Astrocyte (in vitro differentiated cells and primary cell): ENCODE data around the gene CDK17. TPM values are rescaled to one million over a fixed set of nuclear protein-coding genes. Genes with fewer than 3 reads are reported as not detected.
A peak's percentile ranks its signal among the peaks of the same experiment; 100 is the strongest.

Source experiments
- DNase-seq: peaks from one replicate; pipeline ENCODE4 v3.0.0-alpha.2; 2010; ENCODE audit warnings: low read depth
- FAIRE-seq: peaks from 2 replicates; lab custom pipeline; 2011; peaks lifted over from hg19 to GRCh38; lab: Jason Lieb, UNC
- H2AFZ ChIP-seq: 2 replicates; pipeline ENCODE4 v1.6.0; 2012; ENCODE audit warnings: low read depth, low read length, inconsistent platforms
- H3K27ac ChIP-seq: 2 replicates; pipeline ENCODE4 v1.5.1; 2011; ENCODE audit warnings: low read depth, low read length, inconsistent platforms
- H3K27me3 ChIP-seq: 2 replicates; pipeline ENCODE4 v1.6.0; 2011; ENCODE audit warnings: low read length, inconsistent platforms; ENCODE audit not compliant: insufficient read depth
- H3K36me3 ChIP-seq: 2 replicates; pipeline ENCODE4 v1.5.1; 2011; ENCODE audit warnings: low read length, inconsistent platforms; ENCODE audit not compliant: insufficient read depth
- H3K4me1 ChIP-seq: 2 replicates; pipeline ENCODE4 v1.5.1; 2011; ENCODE audit warnings: low read length, inconsistent platforms; ENCODE audit not compliant: insufficient read depth
- H3K4me2 ChIP-seq: 2 replicates; pipeline ENCODE4 v1.6.0; 2012; ENCODE audit warnings: low read length, inconsistent platforms
- H3K4me3 ChIP-seq: 2 replicates; pipeline ENCODE4 v1.5.1; 2011; ENCODE audit warnings: low read depth, mild to moderate bottlenecking, low read length, inconsistent platforms; ENCODE audit not compliant: insufficient read depth
- H3K79me2 ChIP-seq: 2 replicates; pipeline ENCODE4 v1.6.0; 2012; ENCODE audit warnings: mild to moderate bottlenecking, low read length, inconsistent platforms; ENCODE audit not compliant: insufficient read depth
- H3K9ac ChIP-seq: 2 replicates; pipeline ENCODE4 v1.6.0; 2012; ENCODE audit warnings: mild to moderate bottlenecking, low read length, inconsistent platforms
- H3K9me3 ChIP-seq: 2 replicates; pipeline ENCODE4 v1.5.1; 2012; ENCODE audit warnings: low read depth, mild to moderate bottlenecking, low read length, inconsistent platforms; ENCODE audit not compliant: insufficient read depth
- H4K20me1 ChIP-seq: 2 replicates; pipeline ENCODE4 v1.6.0; 2012; ENCODE audit warnings: low read length, inconsistent platforms; ENCODE audit not compliant: insufficient read depth
- H3K27ac Mint-ChIP-seq: one replicate; pipeline ENCODE4 v1.8.0; 2021; ENCODE audit warnings: mild to moderate bottlenecking, mixed read lengths; ENCODE audit not compliant: unreplicated experiment
- H3K27me3 Mint-ChIP-seq: one replicate; pipeline ENCODE4 v1.8.0; 2021; ENCODE audit warnings: low read depth, mixed read lengths; ENCODE audit not compliant: unreplicated experiment
- H3K36me3 Mint-ChIP-seq: one replicate; pipeline ENCODE4 v1.8.0; 2021; ENCODE audit warnings: low read depth, mixed read lengths; ENCODE audit not compliant: unreplicated experiment
- H3K4me1 Mint-ChIP-seq: one replicate; pipeline ENCODE4 v1.8.0; 2021; ENCODE audit warnings: low read depth, mixed read lengths; ENCODE audit not compliant: unreplicated experiment
- H3K4me3 Mint-ChIP-seq: one replicate; pipeline ENCODE4 v1.8.0; 2021; ENCODE audit warnings: mild to moderate bottlenecking, moderate library complexity, mixed read lengths; ENCODE audit not compliant: unreplicated experiment
- H3K9me3 Mint-ChIP-seq: one replicate; pipeline ENCODE4 v1.8.0; 2021; ENCODE audit warnings: mild to moderate bottlenecking, mixed read lengths; ENCODE audit not compliant: unreplicated experiment
- CTCF ChIP-seq: IDR thresholded peaks from 2 replicates; pipeline ENCODE4 v1.5.1; 2011; ENCODE audit warnings: low read depth, mild to moderate bottlenecking, inconsistent platforms, low read length, moderate library complexity; ENCODE audit not compliant: insufficient read depth
- EZH2 ChIP-seq: IDR thresholded peaks from 2 replicates; pipeline ENCODE4 v1.6.1; 2012; ENCODE audit warnings: mild to moderate bottlenecking, low read length, inconsistent platforms; ENCODE audit not compliant: insufficient read depth
- total RNA-seq: library from RNA; stranded (reverse); gene quantifications from 2 replicates; pipeline ENCODE4 v1.2.1, GENCODE V29; 2021

Gene CDK17
- total RNA-seq, 1 donor from 2014 or later = 64.2 TPM

- Histone ChIP-seq H3K79me2 (peaks cover 30% of the 10 kb centered on the region), H4K20me1 (peaks cover 15% of the 10 kb centered on the region), H3K9me3 (no peaks in the 10 kb centered on the region), H2AFZ (no peak overlapping the region), H3K4me3 (no peak overlapping the region), H3K27ac (peak overlapping the region; percentile 90), H3K4me1 (peaks cover 12% of the 10 kb centered on the region), H3K4me2 (peak overlapping the region; percentile 96), H3K9ac (no peak overlapping the region), H3K27me3 (no peaks in the 10 kb centered on the region), H3K36me3 (no peaks in the 10 kb centered on the region)
- H3K9me3 Mint-ChIP-seq = no peaks in the 10 kb centered on the region
- no peak overlapping the region for H3K27ac Mint-ChIP-seq
- peaks cover 11% of the 10 kb centered on the region for H3K4me1 Mint-ChIP-seq
- FAIRE-seq = no peak
- H3K36me3 Mint-ChIP-seq = no peaks in the 10 kb centered on the region
- H3K4me3 Mint-ChIP-seq = no peak overlapping the region
- TF ChIP-seq EZH2 (no peak), CTCF (no peak)
- DNase-seq = no peak
- H3K27me3 Mint-ChIP-seq = no peaks in the 10 kb centered on the region
These were observed 1.8 kb upstream of the CDK17 start for GRCh38 chr12:96402061-96402460.

- Histone ChIP-seq H3K9ac (peak overlapping the region; percentile 94), H3K27me3 (no peaks in the 10 kb centered on the region), H3K9me3 (no peaks in the 10 kb centered on the region), H3K79me2 (peaks cover 38% of the 10 kb centered on the region), H3K36me3 (no peaks in the 10 kb centered on the region), H3K4me3 (peak overlapping the region; percentile 92), H3K4me1 (peaks cover 12% of the 10 kb centered on the region), H3K4me2 (peak overlapping the region; percentile 96), H3K27ac (peak overlapping the region; percentile 90), H2AFZ (peak overlapping the region; percentile 82), H4K20me1 (peaks cover 21% of the 10 kb centered on the region)
- peak; percentile 77 for DNase-seq
- Mint-ChIP-seq H3K27me3 (no peaks in the 10 kb centered on the region), H3K4me3 (peak overlapping the region; percentile 86), H3K36me3 (no peaks in the 10 kb centered on the region), H3K27ac (peak overlapping the region; percentile 77), H3K4me1 (peaks cover 17% of the 10 kb centered on the region), H3K9me3 (no peaks in the 10 kb centered on the region)
- FAIRE-seq = peak; percentile 68
- TF ChIP-seq EZH2 (no peak), CTCF (peak; percentile 42)
These were observed 1.0 kb upstream of the CDK17 start for GRCh38 chr12:96401076-96401871.

- Mint-ChIP-seq H3K27ac (peak overlapping the region; percentile 77), H3K4me3 (peak overlapping the region; percentile 86), H3K36me3 (no peaks in the 10 kb centered on the region), H3K9me3 (no peaks in the 10 kb centered on the region), H3K4me1 (peaks cover 23% of the 10 kb centered on the region), H3K27me3 (no peaks in the 10 kb centered on the region)
- Histone ChIP-seq H3K9me3 (no peaks in the 10 kb centered on the region), H3K9ac (peak overlapping the region; percentile 94), H2AFZ (peak overlapping the region; percentile 82), H3K79me2 (peaks cover 44% of the 10 kb centered on the region), H3K4me3 (peak overlapping the region; percentile 92), H3K27ac (peak overlapping the region; percentile 90), H3K4me2 (peak overlapping the region; percentile 96), H3K36me3 (no peaks in the 10 kb centered on the region), H3K4me1 (peaks cover 12% of the 10 kb centered on the region), H4K20me1 (peaks cover 27% of the 10 kb centered on the region), H3K27me3 (no peaks in the 10 kb centered on the region)
- TF ChIP-seq CTCF = no peak
- TF ChIP-seq EZH2 = no peak
- DNase-seq (no peak), FAIRE-seq (no peak)
These were observed 414 bp upstream of the CDK17 start for GRCh38 chr12:96400631-96401075.
